Measurements from ENCODE around the gene SIPA1. TPM values are rescaled to one million over a fixed set of nuclear protein-coding genes. Genes with fewer than 3 reads are reported as not detected.
A peak's percentile ranks its signal among the peaks of the same experiment; 100 is the strongest.

The SIPA1 gene
- total and polyA plus RNA-seq, 2 of the 13 experiments (the other 11 are each of a cell fraction or from before 2014, with no cell fraction given): 5.8 to 7.7 TPM

- peak; percentile 42 for TF ChIP-seq SRSF1 (optimal IDR thresholded peaks at IDR 0.05; ENCODE audit: low read depth, low read length)
- no peak; the same call in 1 of the 2 replicates for TF ChIP-seq MXD4 (CRISPR knock-in tag; IDR thresholded peaks at IDR 0.05)
- no peak for TF ChIP-seq SYNCRIP (IDR thresholded peaks at IDR 0.05; ENCODE audit: insufficient read depth, low read depth, low read length)
- TF ChIP-seq ARID2 (CRISPR knock-in tag; IDR thresholded peaks at IDR 0.05; ENCODE audit: borderline replicate concordance): no peak
- TF ChIP-seq, protein P1, sequence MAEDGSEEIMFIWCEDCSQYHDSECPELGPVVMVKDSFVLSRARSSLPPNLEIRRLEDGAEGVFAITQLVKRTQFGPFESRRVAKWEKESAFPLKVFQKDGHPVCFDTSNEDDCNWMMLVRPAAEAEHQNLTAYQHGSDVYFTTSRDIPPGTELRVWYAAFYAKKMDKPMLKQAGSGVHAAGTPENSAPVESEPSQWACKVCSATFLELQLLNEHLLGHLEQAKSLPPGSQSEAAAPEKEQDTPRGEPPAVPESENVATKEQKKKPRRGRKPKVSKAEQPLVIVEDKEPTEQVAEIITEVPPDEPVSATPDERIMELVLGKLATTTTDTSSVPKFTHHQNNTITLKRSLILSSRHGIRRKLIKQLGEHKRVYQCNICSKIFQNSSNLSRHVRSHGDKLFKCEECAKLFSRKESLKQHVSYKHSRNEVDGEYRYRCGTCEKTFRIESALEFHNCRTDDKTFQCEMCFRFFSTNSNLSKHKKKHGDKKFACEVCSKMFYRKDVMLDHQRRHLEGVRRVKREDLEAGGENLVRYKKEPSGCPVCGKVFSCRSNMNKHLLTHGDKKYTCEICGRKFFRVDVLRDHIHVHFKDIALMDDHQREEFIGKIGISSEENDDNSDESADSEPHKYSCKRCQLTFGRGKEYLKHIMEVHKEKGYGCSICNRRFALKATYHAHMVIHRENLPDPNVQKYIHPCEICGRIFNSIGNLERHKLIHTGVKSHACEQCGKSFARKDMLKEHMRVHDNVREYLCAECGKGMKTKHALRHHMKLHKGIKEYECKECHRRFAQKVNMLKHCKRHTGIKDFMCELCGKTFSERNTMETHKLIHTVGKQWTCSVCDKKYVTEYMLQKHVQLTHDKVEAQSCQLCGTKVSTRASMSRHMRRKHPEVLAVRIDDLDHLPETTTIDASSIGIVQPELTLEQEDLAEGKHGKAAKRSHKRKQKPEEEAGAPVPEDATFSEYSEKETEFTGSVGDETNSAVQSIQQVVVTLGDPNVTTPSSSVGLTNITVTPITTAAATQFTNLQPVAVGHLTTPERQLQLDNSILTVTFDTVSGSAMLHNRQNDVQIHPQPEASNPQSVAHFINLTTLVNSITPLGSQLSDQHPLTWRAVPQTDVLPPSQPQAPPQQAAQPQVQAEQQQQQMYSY (CRISPR knock-in tag; IDR thresholded peaks at IDR 0.05): 0 out of 2 replicates have a peak, but pooled peaks have one; percentile 42
- no peak for TF ChIP-seq ZBTB10 (CRISPR knock-in tag; IDR thresholded peaks at IDR 0.05; ENCODE audit: borderline replicate concordance)
- TF ChIP-seq ZSCAN21 (CRISPR knock-in tag; IDR thresholded peaks at IDR 0.05; ENCODE audit: borderline replicate concordance): peak; percentile 67; the same call in 1 of the 2 replicates
- TF ChIP-seq ZFP82 (CRISPR knock-in tag; IDR thresholded peaks at IDR 0.05; ENCODE audit: borderline replicate concordance): no peak
- TF ChIP-seq ZNF550 (CRISPR knock-in tag; IDR thresholded peaks at IDR 0.05; ENCODE audit: borderline replicate concordance): no peak
- TF ChIP-seq, protein P2, sequence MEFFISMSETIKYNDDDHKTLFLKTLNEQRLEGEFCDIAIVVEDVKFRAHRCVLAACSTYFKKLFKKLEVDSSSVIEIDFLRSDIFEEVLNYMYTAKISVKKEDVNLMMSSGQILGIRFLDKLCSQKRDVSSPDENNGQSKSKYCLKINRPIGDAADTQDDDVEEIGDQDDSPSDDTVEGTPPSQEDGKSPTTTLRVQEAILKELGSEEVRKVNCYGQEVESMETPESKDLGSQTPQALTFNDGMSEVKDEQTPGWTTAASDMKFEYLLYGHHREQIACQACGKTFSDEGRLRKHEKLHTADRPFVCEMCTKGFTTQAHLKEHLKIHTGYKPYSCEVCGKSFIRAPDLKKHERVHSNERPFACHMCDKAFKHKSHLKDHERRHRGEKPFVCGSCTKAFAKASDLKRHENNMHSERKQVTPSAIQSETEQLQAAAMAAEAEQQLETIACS (CRISPR knock-in tag; IDR thresholded peaks at IDR 0.05): no peak
- TF ChIP-seq, protein P3, sequence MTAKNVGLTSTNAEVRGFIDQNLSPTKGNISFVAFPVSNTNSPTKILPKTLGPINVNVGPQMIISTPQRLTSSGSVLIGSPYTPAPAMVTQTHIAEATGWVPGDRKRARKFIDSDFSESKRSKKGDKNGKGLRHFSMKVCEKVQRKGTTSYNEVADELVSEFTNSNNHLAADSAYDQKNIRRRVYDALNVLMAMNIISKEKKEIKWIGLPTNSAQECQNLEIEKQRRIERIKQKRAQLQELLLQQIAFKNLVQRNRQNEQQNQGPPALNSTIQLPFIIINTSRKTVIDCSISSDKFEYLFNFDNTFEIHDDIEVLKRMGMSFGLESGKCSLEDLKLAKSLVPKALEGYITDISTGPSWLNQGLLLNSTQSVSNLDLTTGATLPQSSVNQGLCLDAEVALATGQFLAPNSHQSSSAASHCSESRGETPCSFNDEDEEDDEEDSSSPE (CRISPR knock-in tag; IDR thresholded peaks at IDR 0.05): peak; percentile 58; the same call in 1 of the 2 replicates
- TF ChIP-seq SMAD1 (CRISPR knock-in tag; IDR thresholded peaks at IDR 0.05; ENCODE audit: borderline replicate concordance, low read depth): 0 out of 2 replicates have a peak, but pooled peaks have one; percentile 38
- TF ChIP-seq NR1H2 (CRISPR knock-in tag; IDR thresholded peaks at IDR 0.05; ENCODE audit: borderline replicate concordance, low read depth): no peak
- TF ChIP-seq, protein P4, sequence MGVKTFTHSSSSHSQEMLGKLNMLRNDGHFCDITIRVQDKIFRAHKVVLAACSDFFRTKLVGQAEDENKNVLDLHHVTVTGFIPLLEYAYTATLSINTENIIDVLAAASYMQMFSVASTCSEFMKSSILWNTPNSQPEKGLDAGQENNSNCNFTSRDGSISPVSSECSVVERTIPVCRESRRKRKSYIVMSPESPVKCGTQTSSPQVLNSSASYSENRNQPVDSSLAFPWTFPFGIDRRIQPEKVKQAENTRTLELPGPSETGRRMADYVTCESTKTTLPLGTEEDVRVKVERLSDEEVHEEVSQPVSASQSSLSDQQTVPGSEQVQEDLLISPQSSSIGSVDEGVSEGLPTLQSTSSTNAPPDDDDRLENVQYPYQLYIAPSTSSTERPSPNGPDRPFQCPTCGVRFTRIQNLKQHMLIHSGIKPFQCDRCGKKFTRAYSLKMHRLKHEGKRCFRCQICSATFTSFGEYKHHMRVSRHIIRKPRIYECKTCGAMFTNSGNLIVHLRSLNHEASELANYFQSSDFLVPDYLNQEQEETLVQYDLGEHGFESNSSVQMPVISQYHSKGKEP (CRISPR knock-in tag; IDR thresholded peaks at IDR 0.05): no peak; the same call in 1 of the 2 replicates
Measured at GRCh38 chr11:65662799-65663638, 25.1 kb downstream of the SIPA1 start, which contains the start of gene RELA (continued).
